Body of pancreas (tissue), 4 donors: Measurements from ENCODE around the gene IQSEC1. TPM values are rescaled to one million over a fixed set of nuclear protein-coding genes. Genes with fewer than 3 reads are reported as not detected.

Experiments used
- ATAC-seq: fragments of 150-250 bp; one replicate; pipeline ENCODE4 v1.9.1; 2016
- DNase-seq, 4 donors: peaks; one replicate each; pipeline ENCODE4 v3.0.0-alpha.2; 2019
- H3K27ac ChIP-seq, 4 donors: fragments of 200-600 bp; sonication (generic); 1 replicate in 3 of 4; 2 replicates in 1 of 4; pipeline versions ENCODE4 v1.5.1 to v1.6.1; 2016 to 2019; ENCODE audit warnings: mild to moderate bottlenecking in 1 of 4, mixed read lengths in 1 of 4, moderate library complexity in 1 of 4
- H3K27me3 ChIP-seq, 2 donors: fragments of 200-600 bp; sonication (generic); one replicate each; pipeline ENCODE4 v1.6.0; 2016; ENCODE audit warnings: mild to moderate bottlenecking in 1 of 2
- H3K36me3 ChIP-seq, 2 donors: fragments of 200-600 bp; sonication (generic); replicated peaks in 1 of 2; 2 replicates each; pipeline ENCODE4 v1.5.1; 2016; ENCODE audit warnings: low read depth in 2 of 2; ENCODE audit not compliant: insufficient read depth in 1 of 2
- H3K4me1 ChIP-seq: fragments of 200-600 bp; sonication (generic); one replicate; pipeline ENCODE4 v1.6.0; 2016
- H3K4me3 ChIP-seq, 2 donors: fragments of 200-600 bp; sonication (generic); 1 replicate in 1 of 2; 2 replicates in 1 of 2; pipeline ENCODE4 v1.5.1; 2016 to 2019
- H3K9me3 ChIP-seq, 3 donors: fragments of 200-600 bp; sonication (generic); 1 replicate in 2 of 3; 2 replicates in 1 of 3; pipeline ENCODE4 v1.5.1; 2016
- CTCF ChIP-seq, 7 experiments: fragments of 450-650 bp in 4 of 7; fragments of 200-600 bp in 3 of 7; sonication (generic) in 3 of 7; IDR thresholded peaks; one replicate each; pipeline ENCODE4 v1.5.1; 2016 to 2019; ENCODE audit warnings: antibody characterized with exemption in 7 of 7
- POLR2A ChIP-seq, 3 donors: fragments of 450-650 bp; IDR thresholded peaks; one replicate each; pipeline ENCODE4 v1.6.1; 2016; ENCODE audit warnings: antibody characterized with exemption in 3 of 3, mild to moderate bottlenecking in 2 of 3
- WGBS, 2 donors: methylation state at CpG; one replicate each; pipeline ENCODE4 v1.1.5; 2017; 5-methylcytosine and 5-hydroxymethylcytosine counted together
- intact Hi-C: fragments of 100-400 bp; cut with DNase I; formaldehyde crosslinking; loops from one replicate; pipeline ENCODE4 v1.15.1; 2023
- total RNA-seq, 2 donors: library from RNA; depleted of rRNA; stranded (reverse); fragments of >200 nt; gene quantifications; one replicate each; pipeline ENCODE4 v1.1.0, GENCODE V29; 2016

IQSEC1 gene
- total RNA-seq, 2 donors from 2014 or later, result 29.6 to 42.2 TPM

GRCh38 chr3:13058346-13059120 is 14.7 kb downstream of the IQSEC1 start:
- H3K36me3 ChIP-seq, result no peaks in the 10 kb centered on the region
- 95% methylated on average over 11 of the region's 11 CpGs; no CpG with 5 or more reads in 1 of the 2 donors for WGBS, 2 donors
- DNase-seq, result no peak
- H3K4me3 ChIP-seq, result no peak overlapping the region
- H3K9me3 ChIP-seq, result no peaks in the 10 kb centered on the region
- intact Hi-C loops, result no loop called here
- H3K27ac ChIP-seq, result no peak overlapping the region
- no peaks in the 10 kb centered on the region for H3K4me1 ChIP-seq
- ATAC-seq, result no peak
- H3K27me3 ChIP-seq, result no peaks in the 10 kb centered on the region
- TF ChIP-seq POLR2A (IDR thresholded peaks at IDR 0.05), result no peak

GRCh38 chr3:13057282-13058040 is 15.8 kb downstream of the IQSEC1 start:
- intact Hi-C loops, result no loop called here
- TF ChIP-seq CTCF (IDR thresholded peaks at IDR 0.05) (no peak), POLR2A (IDR thresholded peaks at IDR 0.05) (no peak)
- Histone ChIP-seq H3K4me3 (no peak overlapping the region), H3K27ac (no peak overlapping the region), H3K9me3 (no peaks in the 10 kb centered on the region), H3K27me3 (no peaks in the 10 kb centered on the region), H3K4me1 (no peaks in the 10 kb centered on the region), H3K36me3 (no peaks in the 10 kb centered on the region)
- 85 to 93% methylated on average over 4 to 6 of the region's 6 CpGs for WGBS, 2 donors
- ATAC-seq (no peak), DNase-seq (no peak)

- WGBS, 2 donors, result 59 to 90% methylated on average over 4 to 7 of the region's 7 CpGs
- no peak for ATAC-seq
These were observed 17.6 kb downstream of the IQSEC1 start for GRCh38 chr3:13055634-13056033.

GRCh38 chr3:13054341-13055285 is 18.6 kb downstream of the IQSEC1 start:
- Histone ChIP-seq H3K27ac (no peak overlapping the region), H3K9me3 (no peaks in the 10 kb centered on the region), H3K27me3 (no peaks in the 10 kb centered on the region), H3K4me3 (no peak overlapping the region), H3K4me1 (no peaks in the 10 kb centered on the region), H3K36me3 (no peaks in the 10 kb centered on the region)
- DNase-seq, result no peak
- TF ChIP-seq POLR2A (IDR thresholded peaks at IDR 0.05) (no peak), CTCF (IDR thresholded peaks at IDR 0.05) (no peak)
- no peak for ATAC-seq
- intact Hi-C loops, result no loop called here
- WGBS, 2 donors, result 89 to 91% methylated on average over 9 to 28 of the region's 31 CpGs

More at GRCh38 chr3:13055634-13056033, 17.6 kb downstream of the IQSEC1 start:
- H3K9me3 ChIP-seq, result no peaks in the 10 kb centered on the region
- no peaks in the 10 kb centered on the region for H3K27me3 ChIP-seq
- DNase-seq, result no peak
- no peak overlapping the region for H3K27ac ChIP-seq
- intact Hi-C loops, result no loop called here
- H3K4me1 ChIP-seq, result no peaks in the 10 kb centered on the region
- H3K4me3 ChIP-seq, result no peak overlapping the region
- TF ChIP-seq CTCF (IDR thresholded peaks at IDR 0.05), result no peak
- TF ChIP-seq POLR2A (IDR thresholded peaks at IDR 0.05), result no peak
- H3K36me3 ChIP-seq, result no peaks in the 10 kb centered on the region
